ENCODE results near the gene TCAIM.
A peak's percentile ranks its signal among the peaks of the same experiment; 100 is the strongest.
"Not testable (repeated sequence)": the region's sequence is repeated elsewhere in the genome, so short reads cannot be mapped to it uniquely, and the experiment has no call there.

TCAIM gene

DNA sequence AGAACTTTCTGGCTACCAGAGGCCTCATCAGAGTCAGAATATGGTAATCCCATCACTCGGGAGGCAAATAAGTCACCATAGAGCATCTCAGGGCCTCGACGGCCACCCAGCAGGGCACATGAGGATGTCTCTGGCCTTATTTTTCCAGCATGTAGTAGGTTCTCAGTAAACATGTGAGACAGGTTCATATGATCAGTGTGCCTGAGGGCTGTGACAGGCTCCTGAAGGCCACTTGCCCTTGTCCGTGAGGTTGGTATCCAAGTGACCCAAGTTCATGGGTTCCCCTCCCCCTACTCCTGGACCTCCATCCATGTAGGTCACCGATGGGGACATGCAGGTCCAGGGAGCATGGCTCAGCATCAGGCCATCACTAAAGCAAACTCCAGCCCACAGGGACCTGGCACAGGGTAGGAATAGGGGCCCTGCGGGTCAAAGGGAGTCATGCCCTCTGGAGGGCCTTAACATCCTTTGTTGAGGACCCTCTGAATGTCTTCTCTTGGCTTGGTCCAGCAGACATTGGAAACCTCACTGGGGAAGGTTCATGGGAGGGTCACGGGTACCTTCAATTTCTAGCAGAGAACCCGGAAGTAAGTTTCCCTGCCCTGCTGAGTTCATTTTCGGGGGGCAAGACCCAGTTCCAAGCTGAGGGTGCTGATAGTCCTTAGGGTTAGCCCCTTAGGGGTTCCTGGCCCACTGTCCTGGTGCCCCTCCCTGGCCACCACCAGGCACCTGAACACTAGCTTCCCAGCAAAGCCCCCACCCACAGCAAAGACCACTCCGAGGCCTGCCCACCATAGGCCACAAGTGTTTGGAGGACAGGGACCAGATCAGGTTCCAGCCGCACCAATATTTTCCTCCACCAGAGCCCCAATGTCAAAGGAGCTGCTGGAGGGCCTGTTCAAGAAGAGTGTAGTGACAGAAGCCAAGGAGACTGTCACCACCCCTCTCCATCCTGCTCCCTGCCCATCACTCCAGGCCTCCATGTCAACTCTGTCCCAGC is 77.8 kb downstream of the TCAIM start:
- no peak for DNase-seq

GRCh38 chr3:44418118-44418517 is 79.6 kb downstream of the TCAIM start:
- DNase-seq, result not testable (repeated sequence)

DNA sequence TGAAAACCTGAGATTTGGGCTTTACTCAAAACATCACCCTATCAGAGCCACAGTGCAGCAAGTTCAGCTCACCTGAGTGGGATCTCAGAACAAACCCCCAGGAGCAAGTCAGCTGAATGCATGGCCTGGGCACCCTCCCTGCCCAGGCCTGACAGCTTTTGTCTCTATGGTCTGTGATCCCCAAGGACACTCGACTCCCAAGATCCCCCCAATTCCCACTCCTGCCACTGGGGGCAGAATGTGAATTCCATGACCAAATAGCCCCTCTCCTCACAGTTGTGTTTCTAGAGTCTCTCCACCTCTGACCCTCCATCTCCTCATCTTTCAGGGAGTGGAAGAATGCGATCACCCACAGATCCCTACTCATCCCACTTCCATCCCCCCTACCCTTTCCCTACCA is 80.0 kb downstream of the TCAIM start:
- peak in 1 of 3 donors; percentile 5 for DNase-seq

DNA sequence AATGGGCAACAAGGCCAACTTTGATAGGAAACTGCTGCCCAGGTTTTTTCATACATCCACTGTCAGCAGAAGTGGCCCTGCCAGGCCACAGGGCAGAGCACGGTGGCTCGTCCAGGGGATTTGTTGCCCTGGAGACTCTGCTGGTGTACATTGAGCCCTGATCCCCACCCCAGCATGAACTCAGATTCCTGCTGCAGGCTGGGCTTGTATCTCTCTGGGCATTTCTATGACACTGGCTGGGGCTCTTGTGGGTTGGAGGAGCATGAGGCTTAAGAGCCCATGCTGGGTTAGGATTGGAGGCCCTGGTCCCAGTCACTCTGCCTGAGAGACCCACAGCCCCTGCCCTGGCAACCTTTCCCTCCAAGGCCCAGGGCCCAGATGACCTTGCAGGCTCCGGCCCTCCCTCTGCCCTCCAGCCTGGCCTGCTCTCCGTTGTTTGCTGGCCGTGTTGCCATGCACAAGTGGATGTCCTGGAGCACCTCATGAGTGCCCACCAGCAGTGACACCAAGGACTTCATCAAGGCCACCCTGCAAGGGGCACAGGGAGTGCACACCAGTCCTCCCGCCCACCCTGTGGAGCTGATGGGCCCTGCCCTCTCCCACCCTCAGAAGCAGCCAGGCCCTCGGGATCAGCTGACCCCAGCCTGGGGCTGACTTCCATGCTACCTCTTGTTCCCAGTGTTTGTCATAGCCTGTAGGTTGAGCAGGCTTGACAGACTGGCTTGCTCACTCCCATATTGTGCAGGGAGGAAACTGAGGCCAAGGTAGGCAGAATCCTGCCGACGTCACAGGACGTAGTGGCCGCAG is 80.8 kb downstream of the TCAIM start:
- DNase-seq, result no peak

GRCh38 chr3:44419923-44420650 is 81.5 kb downstream of the TCAIM start:
- no peak for DNase-seq

DNA sequence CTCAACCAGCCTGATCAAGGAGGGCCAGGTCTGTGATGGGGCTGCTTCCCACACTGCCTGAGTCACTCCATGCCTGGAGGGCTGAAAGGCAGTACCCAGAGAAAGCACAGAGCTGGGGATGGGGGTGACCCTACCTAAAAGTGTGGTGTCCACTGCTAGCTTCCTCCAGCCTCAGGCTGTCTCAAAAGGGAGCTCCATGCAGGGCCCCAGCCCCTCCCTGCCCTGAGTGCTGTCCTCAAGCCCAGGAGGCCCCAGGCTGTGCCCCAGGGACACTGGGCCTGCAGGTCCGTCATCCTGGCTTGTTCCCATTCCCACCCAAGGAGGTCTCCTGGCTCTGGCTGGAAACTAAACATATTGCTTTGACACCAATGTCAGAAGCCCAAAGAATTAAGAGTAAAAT is 82.1 kb downstream of the TCAIM start:
- no peak for DNase-seq

- no peak for DNase-seq
These were observed 82.7 kb downstream of the TCAIM start for GRCh38 chr3:44421280-44421679.

- DNase-seq, result no peak
These were observed 86.2 kb downstream of the TCAIM start for GRCh38 chr3:44424758-44425157.

GRCh38 chr3:44427683-44428082 is 89.1 kb downstream of the TCAIM start:
- DNase-seq, result no peak

DNA sequence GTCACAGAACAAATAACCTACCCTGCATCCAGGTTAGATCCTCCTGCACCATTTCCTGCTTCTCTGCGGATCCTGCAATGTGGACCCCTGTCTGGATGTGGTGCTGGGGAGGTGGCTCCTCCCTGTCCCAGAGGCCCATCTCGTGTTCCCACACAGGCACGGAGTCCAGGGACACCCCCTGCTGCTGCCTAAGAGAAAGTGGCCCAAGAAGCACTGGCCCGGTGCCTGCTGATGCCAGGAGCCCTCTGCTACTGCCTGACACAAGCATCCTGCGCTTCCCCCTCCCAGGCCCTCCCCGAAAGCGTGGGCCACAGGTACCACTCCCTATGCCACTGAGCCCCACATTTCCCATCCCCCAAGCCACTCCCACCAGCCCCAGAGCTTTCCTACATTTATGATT is 90.3 kb downstream of the TCAIM start:
- DNase-seq, result no peak

DNA sequence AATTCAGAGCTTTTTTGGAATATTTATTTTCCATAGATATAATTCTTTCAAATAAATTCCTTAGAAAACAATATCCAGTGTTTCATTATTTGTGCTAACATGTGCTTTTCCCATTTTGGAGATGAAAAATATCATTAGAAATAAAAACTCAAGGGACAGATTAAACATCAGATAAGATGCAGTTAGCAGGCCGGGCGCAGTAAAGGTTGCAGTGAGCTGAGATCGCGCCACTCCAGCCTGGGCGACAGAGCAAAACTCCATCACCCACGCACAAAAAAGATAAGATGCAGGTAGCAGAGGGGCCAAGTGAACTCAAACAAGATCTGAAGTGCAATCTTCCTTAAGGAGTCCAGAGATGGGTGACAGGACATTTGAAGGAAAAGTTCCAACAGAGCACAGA is 90.9 kb downstream of the TCAIM start:
- DNase-seq, result no peak

GRCh38 chr3:44430466-44430865 is 91.9 kb downstream of the TCAIM start:
- no peak for DNase-seq

GRCh38 chr3:44434834-44435510 is 96.4 kb downstream of the TCAIM start:
- DNase-seq, result no peak

DNA sequence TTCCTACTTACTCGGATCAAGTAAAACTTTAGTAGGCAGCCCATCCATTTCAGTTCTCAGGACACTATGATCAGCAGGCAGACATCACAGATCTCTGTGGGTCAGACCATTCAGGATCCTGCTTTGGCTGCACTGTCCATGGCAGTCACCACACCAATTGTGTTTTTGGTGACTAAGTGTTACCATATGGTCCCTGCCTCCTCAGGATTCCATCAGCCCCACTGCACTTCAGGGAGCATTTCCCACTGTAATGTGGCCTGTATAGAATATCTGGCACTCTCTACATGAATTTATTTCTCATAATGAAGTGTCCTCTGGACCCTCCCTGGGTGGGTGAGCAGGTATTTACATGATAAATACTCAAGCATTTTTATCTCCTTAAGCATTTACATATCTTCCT is 97.6 kb downstream of the TCAIM start:
- DNase-seq, result no peak

- DNase-seq, result no peak
These were observed 99.2 kb downstream of the TCAIM start for GRCh38 chr3:44437800-44438199.

- DNase-seq, result peak; percentile 91 to 98 (median 95)
These were observed 101.1 kb downstream of the TCAIM start for GRCh38 chr3:44439499-44440295.

DNA sequence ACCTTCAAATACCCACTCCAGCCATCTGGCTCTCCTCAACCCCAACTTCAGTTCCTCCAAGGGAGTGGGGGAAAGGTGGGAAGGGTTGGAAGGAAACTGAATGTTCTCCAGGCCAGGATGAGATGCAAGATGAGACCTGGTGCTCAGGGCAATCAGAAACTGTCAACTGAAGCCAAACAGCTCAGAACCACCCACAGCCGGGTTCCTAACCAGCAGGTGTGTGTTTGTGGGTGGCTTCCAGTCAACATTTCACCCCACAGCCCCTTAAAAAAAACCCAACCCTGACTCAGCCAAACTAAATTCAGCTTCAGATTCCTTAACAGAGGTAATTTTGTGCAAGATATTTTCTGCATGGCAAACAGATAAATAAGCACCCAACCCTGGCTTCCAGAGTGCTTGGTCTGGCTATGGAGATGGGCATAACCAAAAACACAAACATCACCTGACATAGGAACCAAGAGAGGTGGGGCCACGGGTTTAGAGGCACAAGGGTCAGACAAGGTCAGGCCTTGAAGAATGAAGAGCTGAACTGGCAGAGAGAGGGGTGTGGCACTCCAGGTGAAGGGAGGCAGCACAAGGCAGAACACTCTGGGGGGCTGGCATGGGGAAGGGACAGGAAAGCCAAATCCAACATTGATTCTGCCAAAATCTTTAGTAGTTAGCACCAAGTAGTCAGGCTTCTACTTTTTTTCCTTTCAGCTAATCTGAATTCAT is 104.2 kb downstream of the TCAIM start:
- DNase-seq, result no peak

GRCh38 chr3:44444437-44444836 is 105.9 kb downstream of the TCAIM start:
- DNase-seq, result no peak

- DNase-seq, result no peak
These were observed 106.5 kb downstream of the TCAIM start for GRCh38 chr3:44444896-44445691.

DNA sequence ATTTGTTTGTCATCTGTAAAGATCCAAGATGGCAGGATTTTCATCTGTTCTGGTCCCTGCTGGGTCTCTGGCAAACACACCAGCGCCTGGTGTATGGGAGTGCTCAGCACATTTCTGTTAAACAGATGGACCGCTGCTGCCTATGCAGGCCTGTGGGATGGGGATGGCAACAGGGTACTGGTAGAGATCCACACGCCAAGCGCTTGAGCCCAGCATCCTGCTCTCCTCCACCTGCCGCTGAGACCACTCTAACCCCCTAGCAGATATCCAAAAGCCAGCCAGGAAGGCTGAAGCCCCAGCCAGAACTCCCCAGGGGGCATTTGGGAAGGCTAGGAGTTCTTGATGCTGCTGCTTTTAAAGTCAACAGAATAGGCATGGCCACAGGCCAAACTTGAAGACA is 107.2 kb downstream of the TCAIM start:
- DNase-seq, result no peak
